Neuronal stem cell (in vitro differentiated cells): ENCODE results near the gene DLGAP5.

Experiments used
- DNase-seq: peaks from one replicate; pipeline ENCODE4 v3.0.0-alpha.2; 2013; ENCODE audit warnings: low spot score
- H2AFZ ChIP-seq: one replicate; pipeline ENCODE4 v1.6.1; 2013; ENCODE audit warnings: mild to moderate bottlenecking, low read length, inconsistent platforms
- H2AK5ac ChIP-seq: 2 replicates; pipeline ENCODE4 v1.6.1; 2013; ENCODE audit warnings: low read depth, mild to moderate bottlenecking, inconsistent platforms, low read length, moderate library complexity, mixed read lengths
- H2BK120ac ChIP-seq: 2 replicates; pipeline ENCODE4 v1.6.1; 2013; ENCODE audit warnings: low read depth, mild to moderate bottlenecking, inconsistent platforms, low read length, moderate library complexity, mixed read lengths
- H2BK12ac ChIP-seq: one replicate; pipeline ENCODE4 v1.6.1; 2013; ENCODE audit warnings: low read length, inconsistent platforms
- H2BK15ac ChIP-seq: 2 replicates; pipeline ENCODE4 v1.6.1; 2013; ENCODE audit warnings: mild to moderate bottlenecking, low read length, inconsistent platforms, mixed read lengths
- H2BK5ac ChIP-seq: one replicate; pipeline ENCODE4 v1.6.1; 2013; ENCODE audit warnings: inconsistent platforms, mild to moderate bottlenecking, low read length, moderate library complexity
- H3K14ac ChIP-seq: one replicate; pipeline ENCODE4 v1.6.1; 2013; ENCODE audit warnings: low read length, inconsistent platforms
- H3K18ac ChIP-seq: 2 replicates; pipeline ENCODE4 v1.6.1; 2013; ENCODE audit warnings: low read length, inconsistent platforms
- H3K23ac ChIP-seq: 2 replicates; pipeline ENCODE4 v1.6.1; 2013; ENCODE audit warnings: low read depth, mild to moderate bottlenecking, mixed read lengths, low read length, inconsistent platforms; ENCODE audit not compliant: poor library complexity
- H3K27ac ChIP-seq: replicated peaks from 3 replicates; pipeline ENCODE4 v1.5.1; 2013; ENCODE audit warnings: low read length, inconsistent platforms
- H3K27me3 ChIP-seq, 3 experiments: 2 replicates each; pipeline ENCODE4 v1.6.1; 2013; ENCODE audit warnings: low read length in 3 of 3, mild to moderate bottlenecking in 2 of 3, inconsistent platforms in 1 of 3, low read depth in 1 of 3, mixed read lengths in 1 of 3, moderate library complexity in 1 of 3; ENCODE audit not compliant: control insufficient read depth in 3 of 3, insufficient read depth in 3 of 3
- H3K36me3 ChIP-seq, 2 donors: replicated peaks in 1 of 2; 2 replicates each; pipeline ENCODE4 v1.6.1; 2013; ENCODE audit warnings: low read length in 2 of 2; ENCODE audit not compliant: control insufficient read depth in 2 of 2, insufficient read depth in 2 of 2
- H3K4ac ChIP-seq: 2 replicates; pipeline ENCODE4 v1.6.1; 2013; ENCODE audit warnings: inconsistent platforms, mild to moderate bottlenecking, low read length, moderate library complexity
- H3K4me1 ChIP-seq, 2 donors: 1 replicate in 1 of 2; 2 replicates in 1 of 2; pipeline ENCODE4 v1.6.1; 2013; ENCODE audit warnings: low read length in 2 of 2, low read depth in 1 of 2; ENCODE audit not compliant: control insufficient read depth in 2 of 2, insufficient read depth in 1 of 2
- H3K4me2 ChIP-seq: one replicate; pipeline ENCODE4 v1.6.1; 2013; ENCODE audit warnings: mild to moderate bottlenecking, low read length, inconsistent platforms; ENCODE audit not compliant: insufficient read depth, poor library complexity, severe bottlenecking
- H3K4me3 ChIP-seq, 2 donors: 2 replicates each; pipeline ENCODE4 v1.5.1; 2013; ENCODE audit warnings: low read length in 2 of 2, mild to moderate bottlenecking in 2 of 2, inconsistent platforms in 1 of 2, moderate library complexity in 1 of 2
- H3K79me1 ChIP-seq: one replicate; pipeline ENCODE4 v1.6.1; 2013; ENCODE audit warnings: low read depth, mild to moderate bottlenecking, inconsistent platforms, low read length, moderate library complexity
- H3K9ac ChIP-seq: one replicate; pipeline ENCODE4 v1.6.1; 2013; ENCODE audit warnings: mild to moderate bottlenecking, low read depth, low read length, inconsistent platforms; ENCODE audit not compliant: poor library complexity
- H3K9me3 ChIP-seq, 2 donors: replicated peaks in 1 of 2; 2 replicates each; pipeline versions ENCODE3 to v1.6.1; 2013; ENCODE audit warnings: low read length in 2 of 2, mild to moderate bottlenecking in 2 of 2, inconsistent platforms in 1 of 2, low read depth in 1 of 2, mixed read lengths in 1 of 2, moderate library complexity in 1 of 2; ENCODE audit not compliant: control insufficient read depth in 2 of 2, insufficient read depth in 1 of 2
- H4K8ac ChIP-seq: one replicate; pipeline ENCODE4 v1.6.1; 2013; ENCODE audit warnings: low read depth, mild to moderate bottlenecking, inconsistent platforms, low read length, moderate library complexity
- H4K91ac ChIP-seq: one replicate; pipeline ENCODE4 v1.6.1; 2013; ENCODE audit warnings: low read length, low read depth, mild to moderate bottlenecking, inconsistent platforms; ENCODE audit not compliant: poor library complexity
- WGBS, 2 donors: extraction: QIAGEN DNeasy Blood & Tissue Kit; methylation state at CpG; one replicate each; pipeline ENCODE4 v1.1.7; 2013; ENCODE audit warnings: missing lambda C conversion rate in 2 of 2, mixed read lengths in 1 of 2; ENCODE audit not compliant: insufficient read length in 2 of 2, insufficient replicate concordance in 1 of 2; ENCODE audit errors: extremely low coverage in 2 of 2; 5-methylcytosine and 5-hydroxymethylcytosine counted together

The DLGAP5 gene

GRCh38 chr14:55152052-55152753 is 39.2 kb downstream of the DLGAP5 start:
- no peak overlapping the region for H3K4me2 ChIP-seq
- H3K9ac ChIP-seq: no peak overlapping the region
- H3K4ac ChIP-seq: no peak overlapping the region
- H2BK5ac ChIP-seq: no peak overlapping the region
- H4K8ac ChIP-seq: no peak overlapping the region
- WGBS, 2 donors: no CpG with 5 or more reads among the region's 1 CpG
- no peak overlapping the region for H2BK120ac ChIP-seq
- no peak overlapping the region for H3K18ac ChIP-seq
- no peak overlapping the region for H3K27ac ChIP-seq
- no peak overlapping the region for H2BK12ac ChIP-seq
- no peak overlapping the region for H2AFZ ChIP-seq
- no peaks in the 10 kb centered on the region for H3K4me1 ChIP-seq
- no peaks in the 10 kb centered on the region for H3K79me1 ChIP-seq
- no peak overlapping the region for H3K4me3 ChIP-seq
- DNase-seq: no peak
- no peaks in the 10 kb centered on the region for H3K9me3 ChIP-seq
- no peak overlapping the region for H4K91ac ChIP-seq
- H3K36me3 ChIP-seq: peaks cover 18 to 95% of the 10 kb centered on the region in 2 donors
- no peak overlapping the region for H3K14ac ChIP-seq
- H3K27me3 ChIP-seq: no peaks in the 10 kb centered on the region
- no peak overlapping the region for H3K23ac ChIP-seq
- no peak overlapping the region for H2BK15ac ChIP-seq
- H2AK5ac ChIP-seq: no peak overlapping the region

- H4K8ac ChIP-seq: no peak overlapping the region
- H2BK15ac ChIP-seq: no peak overlapping the region
- no peak overlapping the region for H3K23ac ChIP-seq
- WGBS, 2 donors: no CpG with 5 or more reads among the region's 1 CpG
- no peaks in the 10 kb centered on the region for H3K4me1 ChIP-seq
- no peak overlapping the region for H2AFZ ChIP-seq
- no peak overlapping the region for H2BK5ac ChIP-seq
- peaks cover 21 to 95% of the 10 kb centered on the region in 2 donors for H3K36me3 ChIP-seq
- H3K9ac ChIP-seq: no peak overlapping the region
- H2BK120ac ChIP-seq: no peak overlapping the region
- H3K18ac ChIP-seq: no peak overlapping the region
- H3K9me3 ChIP-seq: no peaks in the 10 kb centered on the region
- H3K27me3 ChIP-seq: no peaks in the 10 kb centered on the region
- no peak overlapping the region for H2BK12ac ChIP-seq
- no peak for DNase-seq
- no peak overlapping the region for H3K27ac ChIP-seq
- no peak overlapping the region for H3K4ac ChIP-seq
- H3K4me3 ChIP-seq: no peak overlapping the region
- H3K79me1 ChIP-seq: no peaks in the 10 kb centered on the region
- no peak overlapping the region for H4K91ac ChIP-seq
- H3K4me2 ChIP-seq: no peak overlapping the region
- H2AK5ac ChIP-seq: no peak overlapping the region
- no peak overlapping the region for H3K14ac ChIP-seq
These were observed 39.8 kb downstream of the DLGAP5 start for GRCh38 chr14:55151601-55152000.

GRCh38 chr14:55146425-55146824 is 45.0 kb downstream of the DLGAP5 start:
- H2BK5ac ChIP-seq: no peak overlapping the region
- H2BK15ac ChIP-seq: no peak overlapping the region
- no peak overlapping the region for H4K91ac ChIP-seq
- H4K8ac ChIP-seq: no peak overlapping the region
- no peaks in the 10 kb centered on the region for H3K27me3 ChIP-seq
- no peak overlapping the region for H2BK120ac ChIP-seq
- H3K27ac ChIP-seq: no peak overlapping the region
- no peak overlapping the region for H3K9ac ChIP-seq
- no peak overlapping the region for H3K18ac ChIP-seq
- no peak for DNase-seq
- H3K14ac ChIP-seq: no peak overlapping the region
- H3K9me3 ChIP-seq: no peaks in the 10 kb centered on the region
- no peak overlapping the region for H2AFZ ChIP-seq
- H2BK12ac ChIP-seq: no peak overlapping the region
- H3K23ac ChIP-seq: no peak overlapping the region
- H3K4ac ChIP-seq: no peak overlapping the region
- H3K36me3 ChIP-seq: peaks cover 16 to 93% of the 10 kb centered on the region in 2 donors
- H3K4me2 ChIP-seq: no peak overlapping the region
- no peaks in the 10 kb centered on the region for H3K79me1 ChIP-seq
- H3K4me1 ChIP-seq: no peaks in the 10 kb centered on the region
- no CpG with 5 or more reads among the region's 2 CpGs for WGBS, 2 donors
- no peak overlapping the region for H3K4me3 ChIP-seq
- no peak overlapping the region for H2AK5ac ChIP-seq

GRCh38 chr14:55142466-55142865 is 48.9 kb downstream of the DLGAP5 start:
- Histone ChIP-seq H3K4ac (no peak overlapping the region), H2AK5ac (no peak overlapping the region), H3K4me2 (no peak overlapping the region), H3K23ac (no peak overlapping the region), H3K4me3 (no peak overlapping the region), H3K18ac (no peak overlapping the region), H3K27ac (no peak overlapping the region), H2BK5ac (no peak overlapping the region), H2AFZ (no peak overlapping the region), H2BK15ac (no peak overlapping the region), H3K36me3 (peaks cover 16 to 76% of the 10 kb centered on the region in 2 donors), H3K9ac (no peak overlapping the region), H3K14ac (no peak overlapping the region), H2BK120ac (no peak overlapping the region), H4K8ac (no peak overlapping the region), H2BK12ac (no peak overlapping the region), H3K79me1 (no peaks in the 10 kb centered on the region), H4K91ac (no peak overlapping the region), H3K4me1 (no peaks in the 10 kb centered on the region), H3K27me3 (no peaks in the 10 kb centered on the region), H3K9me3 (no peaks in the 10 kb centered on the region)
- no peak for DNase-seq
- WGBS, 2 donors: no CpG with 5 or more reads among the region's 2 CpGs
